Activated T-cell treated with anti-CD3 and anti-CD28 coated beads for 4 hours (primary cell): ENCODE data around the gene CCL2.

Experiments used
- DNase-seq: peaks from one replicate; pipeline ENCODE4 v3.0.0-alpha.2; 2020

The CCL2 gene

GRCh38 chr17:34275881-34276280 lies 20.8 kb downstream of the CCL2 start:
- no peak for DNase-seq

- no peak for DNase-seq
Observed at GRCh38 chr17:34276826-34277225, 21.7 kb downstream of the CCL2 start.

DNA sequence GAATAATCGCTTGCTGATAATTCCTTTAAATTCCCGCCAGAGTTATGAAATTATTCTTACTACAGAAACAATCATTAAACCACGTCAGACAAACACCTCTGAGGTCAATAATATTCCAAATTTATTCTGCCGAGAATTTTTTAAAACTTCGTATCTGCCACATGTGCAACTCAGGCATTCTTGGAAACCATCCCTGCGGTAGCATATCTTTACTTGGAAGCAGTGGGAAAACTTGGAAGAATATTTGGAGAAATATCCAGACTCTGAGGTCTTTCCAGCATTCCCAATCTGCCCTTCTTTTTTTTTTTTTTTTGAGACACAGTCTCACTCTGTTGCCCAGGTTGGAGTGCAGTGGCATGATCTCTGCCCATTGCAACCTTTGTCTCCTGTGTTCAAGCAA lies 28.5 kb downstream of the CCL2 start:
- no peak for DNase-seq

GRCh38 chr17:34285286-34285792 lies 30.3 kb downstream of the CCL2 start, which contains the start of gene CCL11:
TSS of gene CCL11 (plus strand) at chr17:34285742. CDS start at chr17:34285809, 67 bp downstream.
- DNase-seq = no peak

DNA sequence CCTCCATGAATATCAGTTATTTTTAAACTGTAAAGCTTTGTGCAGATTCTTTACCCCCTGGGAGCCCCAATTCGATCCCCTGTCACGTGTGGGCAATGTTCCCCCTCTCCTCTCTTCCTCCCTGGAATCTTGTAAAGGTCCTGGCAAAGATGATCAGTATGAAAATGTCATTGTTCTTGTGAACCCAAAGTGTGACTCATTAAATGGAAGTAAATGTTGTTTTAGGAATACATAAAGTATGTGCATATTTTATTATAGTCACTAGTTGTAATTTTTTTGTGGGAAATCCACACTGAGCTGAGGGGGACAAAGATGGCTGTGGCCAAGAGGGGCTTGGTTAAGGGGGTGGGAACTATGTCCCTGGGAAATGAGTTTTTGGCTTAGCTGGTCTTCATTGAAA lies 32.8 kb downstream of the CCL2 start:
- no peak for DNase-seq

DNA sequence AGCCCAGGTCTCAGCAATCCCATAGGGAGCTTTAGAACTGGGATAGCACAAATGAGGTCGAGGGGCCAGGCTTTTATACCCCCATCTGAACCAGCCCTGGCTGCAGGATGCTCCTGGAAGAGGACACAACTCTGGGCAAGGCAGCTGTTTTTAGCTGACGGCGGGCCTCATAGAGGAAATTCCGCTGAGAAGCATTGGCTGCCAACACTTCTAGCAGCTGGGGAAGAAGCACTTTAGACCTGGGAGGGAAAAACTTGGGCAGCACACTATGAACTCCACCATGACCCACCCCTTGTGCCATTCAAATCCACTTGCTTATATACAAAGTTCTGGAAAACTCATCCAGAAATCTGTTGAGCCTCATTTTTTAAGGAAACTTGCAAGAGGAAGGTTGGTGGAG lies 35.5 kb downstream of the CCL2 start:
- no peak for DNase-seq

DNA sequence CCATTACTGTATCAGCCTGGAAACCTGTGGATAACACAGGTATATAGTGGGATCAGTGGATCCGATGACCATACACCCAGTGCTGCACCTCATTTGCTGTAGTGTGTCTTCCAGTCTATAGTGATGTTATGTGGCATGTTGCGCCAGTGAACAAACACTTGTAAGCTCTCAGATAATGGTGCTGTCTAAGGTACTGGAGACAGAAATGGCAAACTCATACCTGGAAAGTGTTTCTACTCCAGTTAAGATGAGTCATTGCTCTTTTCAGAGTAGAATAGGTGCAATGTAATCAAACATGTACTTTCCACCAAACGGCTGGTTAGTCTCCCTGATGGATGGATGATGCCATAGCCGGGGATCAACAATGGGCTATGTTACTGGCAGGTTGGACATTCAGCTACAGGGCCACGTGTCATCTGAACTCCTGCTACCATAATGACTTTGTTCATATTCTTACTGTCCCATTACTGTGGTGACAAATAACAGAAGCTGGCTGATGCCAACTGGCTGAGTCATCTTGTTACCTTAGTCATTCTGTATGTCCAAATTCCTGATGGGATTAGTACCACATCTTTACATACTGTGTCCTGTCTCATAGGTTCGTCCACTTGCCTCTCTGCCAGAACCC lies 36.8 kb downstream of the CCL2 start:
- DNase-seq = no peak

GRCh38 chr17:34299027-34299426 lies 43.9 kb downstream of the CCL2 start:
- no peak for DNase-seq

DNA sequence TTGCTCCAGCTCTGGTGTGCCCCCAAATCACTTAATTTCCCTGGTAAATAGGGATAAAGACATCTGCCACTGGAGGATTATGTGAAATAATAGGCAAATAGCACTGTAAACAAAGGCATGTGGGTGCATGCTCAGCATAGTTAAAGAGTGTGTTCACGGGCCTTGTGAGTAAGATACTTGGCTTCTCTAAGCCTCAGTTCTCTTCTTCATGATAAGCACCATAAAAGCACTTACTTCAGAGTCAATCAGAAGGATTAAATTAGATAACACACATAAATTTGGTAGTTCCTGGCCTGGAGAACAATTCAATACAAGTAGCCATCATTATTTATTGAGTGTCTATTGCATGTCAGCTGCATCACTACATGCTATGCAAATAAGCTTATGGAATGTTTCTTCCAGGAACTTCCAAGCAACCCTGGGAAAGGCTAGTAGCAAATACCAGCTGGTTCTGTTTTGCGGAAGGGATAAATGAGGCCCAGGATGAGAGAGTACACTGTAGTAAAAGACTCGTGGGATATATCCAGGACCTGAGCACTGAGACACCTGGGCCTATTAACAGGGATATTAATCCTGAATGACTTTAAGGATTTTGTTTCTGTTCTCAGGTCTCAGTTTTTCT lies 45.0 kb downstream of the CCL2 start:
- no peak for DNase-seq

DNA sequence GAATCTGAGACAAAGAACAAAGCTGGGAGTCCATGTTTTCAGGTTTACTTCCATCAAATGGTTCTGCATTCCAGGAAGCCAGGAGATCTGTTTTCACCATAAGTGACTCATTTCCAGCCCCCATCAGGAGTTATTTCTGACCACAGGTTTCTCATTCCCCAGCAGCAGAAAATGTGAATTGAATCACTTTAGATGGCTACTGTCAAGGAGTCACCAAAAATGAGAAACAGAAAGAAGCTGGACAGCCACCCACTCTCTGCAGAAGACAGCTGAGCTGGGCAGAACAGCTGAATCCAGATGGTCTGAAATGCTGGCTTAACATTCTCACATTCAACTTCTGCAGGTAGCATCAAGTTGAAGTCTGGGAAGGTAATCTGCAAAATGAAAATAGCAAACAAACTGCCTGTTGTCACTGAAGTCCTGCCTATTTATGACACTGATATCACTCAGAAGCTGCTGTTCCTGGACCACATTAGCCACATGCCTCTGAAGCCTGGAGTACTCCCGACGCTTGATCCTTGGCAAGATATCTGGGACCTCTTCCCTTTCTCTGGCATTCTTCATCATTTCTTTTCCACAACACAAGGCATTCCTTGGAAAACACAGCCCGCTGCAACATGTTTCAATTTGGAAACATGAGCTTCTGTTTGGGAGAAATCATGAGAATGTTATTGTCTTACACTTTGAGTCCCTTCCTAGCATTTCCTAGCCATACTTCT lies 45.7 kb downstream of the CCL2 start:
- no peak for DNase-seq

- no peak for DNase-seq
Observed at GRCh38 chr17:34301986-34302385, 46.9 kb downstream of the CCL2 start.

GRCh38 chr17:34302636-34303035 lies 47.6 kb downstream of the CCL2 start:
- DNase-seq = no peak

GRCh38 chr17:34303606-34304005 lies 48.5 kb downstream of the CCL2 start:
- DNase-seq = no peak

DNA sequence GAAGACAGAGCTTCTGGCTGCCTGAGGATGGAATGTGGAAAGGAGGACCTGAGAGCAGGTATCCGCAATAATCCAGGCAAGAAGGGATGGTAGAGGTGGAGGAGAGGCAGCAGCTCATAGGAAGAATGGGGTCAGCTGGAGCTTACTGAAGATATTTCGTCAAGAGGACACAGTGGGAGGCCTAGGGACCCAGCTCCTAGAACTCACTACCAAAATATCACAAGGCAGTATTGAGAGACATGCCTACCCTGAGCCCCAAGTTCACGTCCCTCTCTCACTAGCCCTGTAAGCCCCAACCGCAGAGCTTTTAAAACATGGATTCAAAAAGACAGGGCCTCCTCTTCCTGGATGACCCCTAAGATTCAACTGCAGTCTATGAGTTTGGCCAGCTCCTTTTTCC lies 50.0 kb downstream of the CCL2 start:
- no peak for DNase-seq

DNA sequence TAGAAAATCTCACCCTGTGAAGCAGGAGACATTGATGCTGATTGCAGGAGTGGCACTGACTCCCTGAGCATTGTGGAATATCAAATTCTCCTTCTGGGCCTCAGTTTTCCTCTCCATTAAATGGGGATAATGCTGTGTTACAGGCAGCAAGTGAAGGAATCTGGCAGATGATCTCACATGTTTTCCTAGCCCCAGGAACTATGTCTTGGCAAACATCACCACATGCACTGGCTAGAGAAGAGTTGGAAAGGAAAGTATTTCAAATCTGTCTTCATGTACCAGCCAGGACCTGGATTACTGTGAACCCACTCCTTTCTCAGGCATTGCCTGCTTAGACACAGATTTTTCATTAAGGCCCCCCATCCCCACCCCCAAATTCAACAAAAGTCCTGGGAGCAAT lies 50.5 kb downstream of the CCL2 start:
- DNase-seq = no peak

DNA sequence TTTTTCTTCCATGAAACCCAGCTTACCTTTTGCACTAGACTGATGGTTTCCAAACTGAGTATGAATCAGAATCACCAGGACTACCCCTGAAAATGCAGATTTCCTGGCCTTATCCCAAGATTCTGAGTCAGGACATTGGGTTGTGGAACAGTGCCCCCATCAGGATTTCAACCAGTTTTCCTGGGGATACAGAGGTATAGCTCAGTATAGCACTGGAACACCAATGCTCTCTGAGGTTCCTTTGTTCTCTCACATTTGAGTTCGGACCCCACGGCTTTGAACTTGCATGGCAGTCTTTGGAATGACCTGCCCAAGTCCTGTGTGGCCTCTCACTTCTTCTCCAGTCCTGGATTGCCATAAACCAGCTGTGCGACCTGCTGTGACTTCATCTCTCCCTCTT lies 51.4 kb downstream of the CCL2 start:
- DNase-seq = no peak
